ENCODE measurements around the gene HJURP.

HJURP gene

DNA sequence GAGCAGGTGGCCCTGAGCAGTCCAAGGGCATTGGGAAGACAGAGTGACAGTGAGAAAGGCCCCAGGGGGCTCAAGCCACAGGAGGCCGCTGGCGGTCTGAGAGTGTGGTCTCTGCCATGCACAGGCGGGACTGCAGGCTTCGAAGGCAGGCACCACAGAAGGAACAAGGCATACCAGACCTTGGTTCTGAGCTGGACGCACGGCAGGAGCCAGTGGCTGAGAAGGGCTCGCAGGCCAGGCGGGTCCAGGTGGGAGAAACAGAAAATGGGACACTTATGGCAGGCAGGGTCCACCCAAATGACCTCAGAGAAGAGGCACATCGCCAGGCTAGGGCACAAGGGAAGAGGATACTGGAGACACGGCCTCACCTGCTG, 14.9 kb downstream of the HJURP start:
- H3K27ac ChIP-seq (ENCODE audit: insufficient read depth, low read depth, low read length, poor library complexity, severe bottlenecking) = no peak overlapping the region
- peaks cover 73% of the 10 kb centered on the region for H3K36me3 ChIP-seq (ENCODE audit: control insufficient read depth, insufficient read depth, low read length)
- no peaks in the 10 kb centered on the region for H3K27me3 ChIP-seq (ENCODE audit: control insufficient read depth, insufficient read depth, low read length, poor library complexity, severe bottlenecking)
- H3K4me3 ChIP-seq (ENCODE audit: insufficient read depth, low read depth, low read length) = no peak overlapping the region
- H3K4me1 ChIP-seq (ENCODE audit: control insufficient read depth, insufficient read depth, low read length) = no peaks in the 10 kb centered on the region
- 93 to 97% methylated on average over 10 of the region's 10 CpGs for WGBS, 2 experiments
- no peaks in the 10 kb centered on the region for H3K9me3 ChIP-seq (ENCODE audit: control insufficient read depth, low read length)

DNA sequence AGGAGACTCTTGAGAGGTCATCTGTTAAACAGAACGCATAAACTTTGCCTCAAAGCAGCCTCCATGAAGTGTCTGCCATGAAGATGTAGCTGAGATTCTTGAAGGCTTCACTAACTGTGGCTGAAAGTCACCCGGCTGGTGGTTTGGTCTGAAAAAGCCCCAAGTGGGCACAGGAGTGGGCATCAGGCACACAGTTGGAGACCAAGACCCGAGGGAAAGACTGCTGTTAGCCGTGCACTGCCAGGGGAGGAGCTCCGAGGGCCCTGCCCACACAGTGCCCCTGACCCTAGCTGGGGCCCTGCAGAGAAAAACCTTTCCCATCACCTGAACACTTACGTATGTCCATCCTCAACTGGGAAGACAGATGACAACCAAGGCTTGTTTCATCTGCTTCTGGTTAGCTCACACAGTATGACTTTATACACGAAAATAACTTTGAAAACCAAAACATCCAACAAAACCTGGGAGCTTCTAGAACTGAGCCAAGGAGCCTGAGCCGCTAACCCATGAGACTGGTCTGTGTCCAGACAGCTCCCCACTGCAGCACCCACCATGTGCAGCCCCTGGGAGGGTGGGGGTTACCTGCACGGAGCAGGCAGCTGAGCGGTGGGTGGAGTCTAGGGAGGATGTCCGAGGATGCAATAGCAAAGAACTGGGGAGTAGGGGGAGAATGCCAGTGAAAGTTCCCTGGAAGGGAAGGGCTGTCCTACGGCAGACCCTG, 15.4 kb downstream of the HJURP start:
- no peaks in the 10 kb centered on the region for H3K27me3 ChIP-seq (ENCODE audit: control insufficient read depth, insufficient read depth, low read length, poor library complexity, severe bottlenecking)
- H3K27ac ChIP-seq (ENCODE audit: insufficient read depth, low read depth, low read length, poor library complexity, severe bottlenecking) = no peak overlapping the region
- no peaks in the 10 kb centered on the region for H3K4me1 ChIP-seq (ENCODE audit: control insufficient read depth, insufficient read depth, low read length)
- no peak overlapping the region for H3K4me3 ChIP-seq (ENCODE audit: insufficient read depth, low read depth, low read length)
- WGBS, 2 experiments = 92 to 94% methylated on average over 12 of the region's 12 CpGs
- H3K36me3 ChIP-seq (ENCODE audit: control insufficient read depth, insufficient read depth, low read length) = peaks cover 68% of the 10 kb centered on the region
- no peaks in the 10 kb centered on the region for H3K9me3 ChIP-seq (ENCODE audit: control insufficient read depth, low read length)

DNA sequence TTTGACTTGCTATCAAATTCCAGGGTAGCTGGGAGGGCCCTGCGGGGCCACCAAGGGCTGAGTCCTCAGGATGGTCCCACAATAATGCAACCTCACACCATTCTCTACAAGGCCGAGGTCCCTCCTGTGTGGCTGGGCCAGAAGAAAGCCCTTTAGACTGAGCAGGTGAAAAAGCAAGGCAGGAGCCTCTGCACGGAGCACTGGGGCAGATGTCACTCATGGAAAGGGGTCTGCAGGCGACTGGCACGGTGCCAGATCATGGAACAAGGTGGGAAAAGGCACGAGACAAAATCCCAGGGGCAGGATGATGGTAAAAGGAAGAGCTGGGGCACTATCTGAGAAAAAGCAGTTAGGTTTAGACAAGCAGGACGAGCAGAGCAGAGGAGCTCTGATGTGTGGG, 16.1 kb downstream of the HJURP start:
- no peaks in the 10 kb centered on the region for H3K27me3 ChIP-seq (ENCODE audit: control insufficient read depth, insufficient read depth, low read length, poor library complexity, severe bottlenecking)
- no peak overlapping the region for H3K27ac ChIP-seq (ENCODE audit: insufficient read depth, low read depth, low read length, poor library complexity, severe bottlenecking)
- peaks cover 61% of the 10 kb centered on the region for H3K36me3 ChIP-seq (ENCODE audit: control insufficient read depth, insufficient read depth, low read length)
- H3K4me3 ChIP-seq (ENCODE audit: insufficient read depth, low read depth, low read length) = no peak overlapping the region
- no peaks in the 10 kb centered on the region for H3K9me3 ChIP-seq (ENCODE audit: control insufficient read depth, low read length)
- H3K4me1 ChIP-seq (ENCODE audit: control insufficient read depth, insufficient read depth, low read length) = peaks cover under 1% of the 10 kb centered on the region
- 90 to 92% methylated on average over 7 of the region's 7 CpGs for WGBS, 2 experiments

DNA sequence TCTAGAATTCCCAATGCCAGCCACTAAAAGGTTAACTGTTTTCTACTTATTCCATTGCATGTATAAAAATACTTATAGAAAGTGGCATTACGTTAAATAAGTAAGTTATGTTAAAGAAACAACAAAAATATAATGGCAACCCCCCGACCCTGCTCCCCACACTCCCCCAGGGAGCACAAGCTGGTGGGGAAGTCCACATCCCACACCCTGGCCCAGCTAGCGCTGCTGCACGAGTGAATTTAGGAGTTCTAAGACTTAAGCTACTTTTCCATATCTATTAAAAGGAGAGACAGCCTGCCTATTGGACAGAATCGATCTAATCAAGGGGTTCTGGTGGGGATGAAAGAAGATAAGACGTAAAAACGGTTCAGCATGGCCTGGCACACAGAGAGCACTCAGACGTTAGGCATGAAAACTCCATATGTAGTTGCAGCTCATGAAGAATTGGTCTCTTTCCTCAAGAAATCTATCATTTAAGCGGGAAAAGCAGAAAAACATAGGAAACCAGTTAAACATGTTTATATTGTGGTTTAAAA, 16.6 kb downstream of the HJURP start:
- peaks cover 56% of the 10 kb centered on the region for H3K36me3 ChIP-seq (ENCODE audit: control insufficient read depth, insufficient read depth, low read length)
- H3K9me3 ChIP-seq (ENCODE audit: control insufficient read depth, low read length) = no peaks in the 10 kb centered on the region
- H3K4me1 ChIP-seq (ENCODE audit: control insufficient read depth, insufficient read depth, low read length) = peaks cover 3% of the 10 kb centered on the region
- H3K4me3 ChIP-seq (ENCODE audit: insufficient read depth, low read depth, low read length) = no peak overlapping the region
- H3K27ac ChIP-seq (ENCODE audit: insufficient read depth, low read depth, low read length, poor library complexity, severe bottlenecking) = no peak overlapping the region
- no peaks in the 10 kb centered on the region for H3K27me3 ChIP-seq (ENCODE audit: control insufficient read depth, insufficient read depth, low read length, poor library complexity, severe bottlenecking)
- WGBS, 2 experiments = 97 to 99% methylated on average over 8 to 9 of the region's 9 CpGs

DNA sequence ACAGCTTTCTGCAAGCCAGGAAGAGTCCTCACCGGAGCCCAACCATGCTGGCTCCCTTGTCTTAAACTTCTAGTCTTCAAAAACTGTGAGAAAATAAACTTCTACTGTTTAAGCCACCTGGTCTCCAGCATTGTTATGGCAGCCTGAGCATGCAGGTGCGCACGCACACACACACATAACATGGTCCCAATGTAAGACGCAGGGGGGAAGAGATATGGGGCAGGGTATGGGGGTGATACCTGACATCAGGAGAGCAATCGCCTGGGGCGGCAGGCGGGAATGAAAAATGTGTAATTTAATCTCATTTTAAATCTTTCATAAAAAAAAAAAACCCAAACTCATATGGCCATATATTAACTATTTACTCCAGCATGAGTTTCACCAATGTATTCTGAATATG, 18.0 kb downstream of the HJURP start:
- Histone ChIP-seq H3K9me3 (ENCODE audit: control insufficient read depth, low read length) (no peaks in the 10 kb centered on the region), H3K36me3 (ENCODE audit: control insufficient read depth, insufficient read depth, low read length) (peaks cover 42% of the 10 kb centered on the region), H3K27ac (ENCODE audit: insufficient read depth, low read depth, low read length, poor library complexity, severe bottlenecking) (no peak overlapping the region), H3K4me3 (ENCODE audit: insufficient read depth, low read depth, low read length) (no peak overlapping the region), H3K27me3 (ENCODE audit: control insufficient read depth, insufficient read depth, low read length, poor library complexity, severe bottlenecking) (no peaks in the 10 kb centered on the region), H3K4me1 (ENCODE audit: control insufficient read depth, insufficient read depth, low read length) (peaks cover 3% of the 10 kb centered on the region)
- 98 to 99% methylated on average over 4 to 7 of the region's 7 CpGs for WGBS, 2 experiments

DNA sequence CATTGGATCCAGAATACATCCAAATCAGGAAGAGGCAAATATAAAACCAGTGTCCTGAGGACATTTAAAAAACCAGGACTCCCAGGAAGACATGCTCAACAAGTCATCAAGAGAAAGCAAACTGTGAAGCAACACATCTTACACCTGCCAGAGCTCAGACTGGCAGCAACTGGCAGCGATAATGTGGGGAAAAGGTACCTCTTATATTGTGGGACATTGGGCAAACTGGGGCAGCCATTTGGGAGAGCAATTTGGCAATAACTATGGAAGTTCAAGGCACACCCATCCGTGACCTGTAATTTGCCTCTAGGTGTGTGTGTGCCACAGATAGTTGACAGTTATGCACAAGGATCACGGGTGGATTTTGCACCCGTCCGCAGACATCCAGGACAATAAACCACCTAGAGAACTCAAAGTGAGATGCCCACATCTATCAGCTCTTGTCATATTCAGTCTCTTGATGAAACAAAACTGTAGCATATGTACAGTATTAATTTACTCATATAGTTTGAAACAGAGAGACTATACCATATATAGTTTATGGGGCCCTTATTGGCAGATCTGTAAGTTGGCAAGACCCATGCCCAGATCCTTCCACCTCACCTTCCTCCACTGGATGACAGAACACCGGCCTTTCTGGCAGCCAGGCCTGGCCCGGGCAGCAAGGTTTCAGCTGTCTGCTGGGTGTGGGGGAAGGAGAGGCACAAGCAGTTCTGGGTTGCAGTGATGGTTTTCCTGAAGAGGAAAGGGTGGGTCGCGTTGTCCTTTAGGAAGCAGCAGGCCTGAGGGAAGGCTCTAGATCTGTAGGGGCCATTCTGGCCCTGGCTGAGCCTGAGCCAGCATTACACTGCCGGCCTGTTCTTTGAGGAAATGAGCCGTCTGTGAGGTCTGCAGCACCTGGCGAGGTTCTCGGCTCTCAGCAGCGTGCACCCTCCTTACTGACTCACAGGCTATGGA, 18.8 kb downstream of the HJURP start:
- Histone ChIP-seq H3K27ac (ENCODE audit: insufficient read depth, low read depth, low read length, poor library complexity, severe bottlenecking) (no peak overlapping the region), H3K4me3 (ENCODE audit: insufficient read depth, low read depth, low read length) (no peak overlapping the region), H3K9me3 (ENCODE audit: control insufficient read depth, low read length) (no peaks in the 10 kb centered on the region), H3K36me3 (ENCODE audit: control insufficient read depth, insufficient read depth, low read length) (peaks cover 34% of the 10 kb centered on the region), H3K27me3 (ENCODE audit: control insufficient read depth, insufficient read depth, low read length, poor library complexity, severe bottlenecking) (no peaks in the 10 kb centered on the region), H3K4me1 (ENCODE audit: control insufficient read depth, insufficient read depth, low read length) (peaks cover 3% of the 10 kb centered on the region)
- 97% methylated on average over 14 of the region's 14 CpGs for whole genome bisulfite sequencing, 2 experiments

DNA sequence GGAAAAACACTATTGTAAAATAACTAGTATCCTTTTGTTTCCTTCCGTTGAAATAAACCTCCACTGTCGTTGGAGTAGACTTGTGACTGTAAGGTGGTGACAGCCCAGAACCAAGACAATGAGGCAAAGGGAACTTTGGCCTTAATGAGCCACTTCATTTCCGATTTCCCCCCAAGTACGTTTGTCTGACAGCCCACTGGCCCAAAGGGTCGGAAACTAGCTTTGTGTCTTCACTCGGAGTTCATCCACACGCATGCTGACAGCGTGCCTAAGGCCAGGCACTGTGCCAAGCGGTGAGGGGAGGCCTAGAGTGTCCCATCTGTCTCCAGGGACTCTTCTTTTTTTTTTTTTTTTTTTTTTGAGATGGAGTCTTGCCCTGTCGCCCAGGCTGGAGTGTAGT, 21.0 kb downstream of the HJURP start:
- Histone ChIP-seq H3K27me3 (ENCODE audit: control insufficient read depth, insufficient read depth, low read length, poor library complexity, severe bottlenecking) (no peaks in the 10 kb centered on the region), H3K36me3 (ENCODE audit: control insufficient read depth, insufficient read depth, low read length) (peaks cover 29% of the 10 kb centered on the region), H3K9me3 (ENCODE audit: control insufficient read depth, low read length) (no peaks in the 10 kb centered on the region), H3K27ac (ENCODE audit: insufficient read depth, low read depth, low read length, poor library complexity, severe bottlenecking) (no peak overlapping the region), H3K4me1 (ENCODE audit: control insufficient read depth, insufficient read depth, low read length) (peaks cover 11% of the 10 kb centered on the region), H3K4me3 (ENCODE audit: insufficient read depth, low read depth, low read length) (no peak overlapping the region)
- WGBS, 2 experiments = 87 to 92% methylated on average over 10 of the region's 10 CpGs

DNA sequence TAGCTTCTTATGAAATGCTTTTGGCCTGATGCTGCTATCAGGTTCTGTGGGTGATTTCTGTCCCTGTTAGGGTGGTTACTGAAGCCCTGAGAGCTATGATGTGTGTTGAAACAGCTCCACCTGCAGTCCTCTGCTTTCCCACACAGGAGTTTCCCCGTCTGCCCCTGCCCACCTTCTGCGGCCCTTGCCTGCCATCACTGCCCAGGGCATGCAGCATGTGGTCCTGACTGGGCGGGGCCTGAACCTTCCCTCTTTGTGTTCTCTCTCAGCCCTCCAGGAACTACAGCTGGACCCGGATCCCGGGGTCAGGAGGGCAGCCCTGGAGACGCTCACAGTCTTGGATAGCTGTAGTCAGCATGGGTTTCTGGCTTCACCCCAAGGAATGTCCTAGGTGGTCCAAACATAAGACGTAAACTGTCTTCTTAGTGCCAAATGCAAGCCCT, 21.4 kb downstream of the HJURP start:
- H3K4me3 ChIP-seq (ENCODE audit: insufficient read depth, low read depth, low read length) = no peak overlapping the region
- H3K4me1 ChIP-seq (ENCODE audit: control insufficient read depth, insufficient read depth, low read length) = peaks cover 11% of the 10 kb centered on the region
- 24 to 29% methylated on average over 7 of the region's 7 CpGs for WGBS, 2 experiments
- H3K27me3 ChIP-seq (ENCODE audit: control insufficient read depth, insufficient read depth, low read length, poor library complexity, severe bottlenecking) = no peaks in the 10 kb centered on the region
- no peaks in the 10 kb centered on the region for H3K9me3 ChIP-seq (ENCODE audit: control insufficient read depth, low read length)
- H3K36me3 ChIP-seq (ENCODE audit: control insufficient read depth, insufficient read depth, low read length) = peaks cover 24% of the 10 kb centered on the region
- no peak overlapping the region for H3K27ac ChIP-seq (ENCODE audit: insufficient read depth, low read depth, low read length, poor library complexity, severe bottlenecking)

DNA sequence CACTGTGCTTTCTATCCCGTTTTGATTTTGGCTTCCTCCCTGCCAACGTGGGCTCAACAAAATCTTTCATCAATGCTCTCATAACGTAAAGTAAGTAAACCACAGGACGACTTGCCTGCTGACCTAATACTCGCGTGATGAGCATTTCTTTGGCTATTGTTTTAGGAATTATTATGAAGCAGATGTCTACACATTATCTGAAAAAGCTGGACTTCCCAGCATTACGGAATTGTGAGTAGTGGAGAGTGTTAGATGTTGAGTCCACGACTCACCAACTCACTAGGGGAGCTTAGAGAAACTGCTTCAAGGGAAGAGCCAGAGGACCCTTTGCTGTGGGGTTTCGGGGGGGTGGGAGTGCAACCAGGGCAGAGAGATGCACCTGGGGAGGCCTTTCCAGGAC, 21.9 kb downstream of the HJURP start:
- WGBS, 2 experiments = 89% methylated on average over 9 of the region's 9 CpGs
- H3K27me3 ChIP-seq (ENCODE audit: control insufficient read depth, insufficient read depth, low read length, poor library complexity, severe bottlenecking) = no peaks in the 10 kb centered on the region
- peaks cover 21% of the 10 kb centered on the region for H3K36me3 ChIP-seq (ENCODE audit: control insufficient read depth, insufficient read depth, low read length)

DNA sequence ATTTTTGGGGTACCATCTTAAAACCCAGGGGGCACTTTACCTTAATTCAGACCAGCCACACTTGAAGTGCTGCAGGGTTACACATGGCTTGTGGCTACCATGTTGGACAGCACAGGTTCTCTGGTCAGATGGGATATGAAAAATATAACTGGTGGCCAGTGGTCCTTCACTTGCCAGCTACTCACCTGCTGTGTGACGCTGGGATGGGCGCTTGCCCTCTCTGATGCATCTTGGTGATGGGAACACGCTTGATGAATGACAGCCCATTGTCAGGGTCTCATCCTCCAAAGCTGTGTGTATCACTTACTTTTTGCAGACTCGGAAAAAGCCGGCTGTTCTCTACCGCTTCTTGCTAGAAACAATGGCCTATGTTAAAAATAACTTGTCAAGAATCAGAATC, 22.5 kb downstream of the HJURP start:
- Histone ChIP-seq H3K36me3 (ENCODE audit: control insufficient read depth, insufficient read depth, low read length) (peaks cover 17% of the 10 kb centered on the region), H3K27me3 (ENCODE audit: control insufficient read depth, insufficient read depth, low read length, poor library complexity, severe bottlenecking) (no peaks in the 10 kb centered on the region)
- 95 to 96% methylated on average over 6 of the region's 6 CpGs for WGBS, 2 experiments

More for the DNA sequence above, 21.9 kb downstream of the HJURP start:
- no peak overlapping the region for H3K4me3 ChIP-seq (ENCODE audit: insufficient read depth, low read depth, low read length)
- H3K4me1 ChIP-seq (ENCODE audit: control insufficient read depth, insufficient read depth, low read length) = peaks cover 11% of the 10 kb centered on the region
- H3K27ac ChIP-seq (ENCODE audit: insufficient read depth, low read depth, low read length, poor library complexity, severe bottlenecking) = no peak overlapping the region
- H3K9me3 ChIP-seq (ENCODE audit: control insufficient read depth, low read length) = no peaks in the 10 kb centered on the region

More for the DNA sequence above, 22.5 kb downstream of the HJURP start:
- Histone ChIP-seq H3K9me3 (ENCODE audit: control insufficient read depth, low read length) (no peaks in the 10 kb centered on the region), H3K4me1 (ENCODE audit: control insufficient read depth, insufficient read depth, low read length) (peaks cover 11% of the 10 kb centered on the region), H3K4me3 (ENCODE audit: insufficient read depth, low read depth, low read length) (no peak overlapping the region), H3K27ac (ENCODE audit: insufficient read depth, low read depth, low read length, poor library complexity, severe bottlenecking) (no peak overlapping the region)

All from ectodermal cell (in vitro differentiated cells).